GM18861 (cell line): ENCODE data around the gene CGB1.
"Not testable (repeated sequence)": the region's sequence is repeated elsewhere in the genome, so short reads cannot be mapped to it uniquely, and the experiment has no call there.

Source experiments
- ATAC-seq: cut with Tn5 transposase; IDR thresholded peaks from one replicate; pipeline ENCODE4 v1.9.1; 2021; ENCODE audit not compliant: unreplicated experiment

CGB1 gene

GRCh38 chr19:49036815-49037214, at the start of gene CGB1:
Gene CGB1, minus strand, starts transcription at chr19:49036895. Its CDS starts 184 bp downstream, at chr19:49036711.
- ATAC-seq, result not testable (repeated sequence)

GRCh38 chr19:49086296-49086695, 49.6 kb upstream of the CGB1 start:
- no peak for ATAC-seq

- no peak for ATAC-seq
These were observed 49.2 kb upstream of the CGB1 start for GRCh38 chr19:49085868-49086232.

GRCh38 chr19:49085020-49085867, 48.5 kb upstream of the CGB1 start, which contains the start of gene SNRNP70:
Gene SNRNP70, plus strand, starts transcription at chr19:49085451. Its CDS starts 964 bp downstream, at chr19:49086415.
- peak; percentile 85 for ATAC-seq

GRCh38 chr19:49084206-49085019, 47.7 kb upstream of the CGB1 start:
- ATAC-seq, result no peak

GRCh38 chr19:49081273-49081672, 44.6 kb upstream of the CGB1 start:
- ATAC-seq, result no peak

- ATAC-seq, result no peak
These were observed 43.7 kb upstream of the CGB1 start for GRCh38 chr19:49080392-49080791.

- ATAC-seq, result not testable (repeated sequence)
These were observed 38.2 kb upstream of the CGB1 start for GRCh38 chr19:49074869-49075268.

- no peak for ATAC-seq
These were observed 37.1 kb upstream of the CGB1 start for GRCh38 chr19:49073514-49074378.

GRCh38 chr19:49071860-49072547, 35.3 kb upstream of the CGB1 start:
- no peak for ATAC-seq

GRCh38 chr19:49070416-49070815, 33.7 kb upstream of the CGB1 start:
- ATAC-seq, result no peak

- ATAC-seq, result no peak
These were observed 32.3 kb upstream of the CGB1 start for GRCh38 chr19:49069026-49069425.

GRCh38 chr19:49067554-49067953, 30.9 kb upstream of the CGB1 start:
- ATAC-seq, result no peak

GRCh38 chr19:49065905-49066512, 29.3 kb upstream of the CGB1 start:
- ATAC-seq, result no peak

GRCh38 chr19:49064768-49065611, 28.3 kb upstream of the CGB1 start, which contains the start of gene NTF4:
Gene NTF4, minus strand, starts transcription at chr19:49064818. Its CDS starts 2,821 bp downstream, at chr19:49061997.
- no peak for ATAC-seq

- no peak for ATAC-seq
These were observed 27.4 kb upstream of the CGB1 start for GRCh38 chr19:49064029-49064629.

- ATAC-seq, result no peak
These were observed 24.8 kb upstream of the CGB1 start for GRCh38 chr19:49061445-49061844.

- no peak for ATAC-seq
These were observed 24.3 kb upstream of the CGB1 start for GRCh38 chr19:49061000-49061399.

- ATAC-seq, result no peak
These were observed 22.4 kb upstream of the CGB1 start for GRCh38 chr19:49059053-49059452.
